HG03442 (cell line): Measurements from ENCODE around the gene MDM2.
"Not testable (repeated sequence)": the region's sequence is repeated elsewhere in the genome, so short reads cannot be mapped to it uniquely, and the experiment has no call there.

Experiments
- ATAC-seq: cut with Tn5 transposase; IDR thresholded peaks from one replicate; pipeline ENCODE4 v1.9.1; 2021; ENCODE audit warnings: mild to moderate bottlenecking, moderate library complexity; ENCODE audit not compliant: unreplicated experiment

Gene MDM2

DNA sequence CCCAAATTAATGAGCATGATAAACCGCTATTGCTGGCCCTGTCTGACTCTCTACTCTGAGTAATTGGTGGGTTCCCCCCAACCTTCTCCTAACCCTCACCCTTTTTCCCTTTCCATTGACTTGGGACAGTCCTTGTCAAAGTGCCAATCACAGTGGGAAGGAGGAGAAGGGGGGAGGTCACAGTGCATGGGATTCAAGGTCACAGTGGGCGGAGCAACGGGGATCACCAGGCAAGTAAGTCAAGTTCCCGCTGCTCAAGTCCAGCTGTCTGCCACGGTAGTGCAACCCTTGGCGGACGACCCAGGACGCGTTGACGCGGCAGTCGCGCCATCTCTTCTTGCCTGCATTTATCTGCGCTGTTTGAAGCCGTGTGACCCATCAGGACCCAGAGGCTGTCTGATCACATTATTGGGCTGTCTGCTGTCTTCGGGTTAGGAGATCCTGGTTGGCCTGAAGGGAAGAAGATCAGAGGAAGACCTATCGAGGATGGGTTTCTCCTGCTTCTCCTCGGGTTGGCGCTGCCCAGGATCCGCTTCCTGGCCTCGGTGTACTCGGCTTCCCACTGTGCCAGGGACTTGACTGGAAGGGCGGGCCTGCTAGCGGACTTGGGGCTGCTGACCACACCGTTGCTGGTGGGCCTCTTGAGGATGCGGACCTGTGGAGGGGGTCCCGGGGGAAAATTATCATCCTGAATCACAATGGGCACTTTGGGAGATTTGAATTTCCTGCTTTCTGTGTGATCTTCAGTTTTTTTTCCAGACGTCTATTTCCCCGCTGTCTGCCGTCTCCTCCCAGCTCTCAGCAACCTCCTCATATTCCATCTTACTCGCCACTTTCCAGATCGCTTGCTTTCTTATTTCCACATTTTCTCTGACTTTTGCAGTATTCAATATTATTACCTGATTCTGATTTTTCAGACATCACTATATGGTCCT lies 3.1 kb upstream of the MDM2 start:
- no peak for ATAC-seq

GRCh38 chr12:68805592-68806120 lies 2.3 kb upstream of the MDM2 start:
- ATAC-seq = no peak

- no peak for ATAC-seq
These were observed 1.3 kb upstream of the MDM2 start for GRCh38 chr12:68806488-68807237.

GRCh38 chr12:68807274-68807575 lies 752 bp upstream of the MDM2 start:
- ATAC-seq = not testable (repeated sequence)

GRCh38 chr12:68808388-68809189 lies 612 bp downstream of the MDM2 start:
- ATAC-seq = peak; percentile 53

DNA sequence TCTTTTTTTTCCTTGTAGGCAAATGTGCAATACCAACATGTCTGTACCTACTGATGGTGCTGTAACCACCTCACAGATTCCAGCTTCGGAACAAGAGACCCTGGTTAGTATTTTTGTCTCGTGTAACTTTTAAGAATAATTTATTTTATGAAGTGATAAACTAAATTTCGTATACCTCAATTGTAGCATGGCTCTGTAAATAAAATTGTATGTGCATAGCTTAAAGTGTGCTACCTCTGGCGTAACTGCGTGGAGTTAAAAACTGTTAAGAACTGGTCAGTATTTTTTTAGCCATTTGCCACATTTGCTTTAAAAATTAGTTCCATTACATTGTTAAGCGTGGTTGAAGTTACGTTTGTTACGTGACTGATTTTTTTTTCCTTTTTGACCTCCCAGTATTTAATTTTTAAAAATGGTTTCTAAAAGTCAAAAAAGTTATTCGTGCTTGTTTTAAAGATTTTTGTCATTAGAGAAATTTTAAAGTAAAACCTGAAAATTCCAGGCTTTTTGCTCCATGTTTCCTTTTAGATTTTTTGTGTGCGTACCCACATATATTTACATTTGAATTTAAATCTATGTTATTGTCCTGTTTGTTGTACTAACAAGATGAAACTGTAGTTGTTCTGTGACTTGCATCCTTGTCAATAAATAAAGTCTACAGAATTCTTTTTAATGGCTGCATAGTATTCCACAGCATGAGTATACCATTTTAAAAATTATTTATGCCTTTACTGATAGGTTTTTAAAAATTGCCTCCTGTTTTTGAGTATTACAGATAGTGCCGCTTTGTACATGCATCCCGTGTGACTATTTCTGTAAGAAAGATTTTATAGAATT lies 1.4 kb downstream of the MDM2 start:
- no peak for ATAC-seq

DNA sequence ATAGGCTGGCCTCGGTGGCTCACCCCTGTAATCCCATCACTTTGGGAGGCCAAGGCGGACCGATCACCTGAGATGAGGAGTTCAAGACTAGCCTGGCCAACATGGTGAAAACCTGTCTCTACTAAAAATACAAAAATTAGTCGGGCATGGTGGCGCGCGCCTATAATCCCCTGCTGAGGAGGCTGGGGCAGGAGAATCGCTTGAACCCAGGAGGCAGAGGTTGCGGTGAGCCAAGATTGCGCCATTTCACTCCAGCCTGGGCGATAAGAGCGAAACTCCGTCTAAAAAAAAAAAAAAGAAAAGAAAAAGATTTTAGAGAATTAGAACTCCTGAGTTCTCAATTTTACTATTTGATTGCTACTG lies 2.0 kb downstream of the MDM2 start:
- ATAC-seq = not testable (repeated sequence)

DNA sequence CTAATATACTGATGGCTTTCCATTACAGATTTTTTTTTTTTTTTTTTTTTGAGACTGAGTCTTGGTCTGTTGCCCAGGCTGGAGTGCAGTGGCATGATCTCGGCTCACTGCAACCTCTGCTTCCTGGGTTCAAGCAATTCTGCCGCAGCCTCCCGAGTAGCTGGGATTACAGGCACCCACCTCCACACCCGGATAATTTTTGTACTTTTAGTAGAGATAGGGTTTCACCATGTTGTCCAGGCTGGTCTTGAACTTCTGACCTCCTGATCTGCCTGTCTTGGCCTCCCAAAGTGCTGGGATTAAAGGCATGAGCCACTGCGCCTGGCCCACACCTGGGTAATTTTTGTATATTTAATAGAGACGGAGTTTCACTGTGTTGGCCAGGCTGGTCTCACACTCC lies 3.6 kb downstream of the MDM2 start:
- not testable (repeated sequence) for ATAC-seq

- no peak for ATAC-seq
These were observed 4.7 kb downstream of the MDM2 start for GRCh38 chr12:68812553-68813241.

DNA sequence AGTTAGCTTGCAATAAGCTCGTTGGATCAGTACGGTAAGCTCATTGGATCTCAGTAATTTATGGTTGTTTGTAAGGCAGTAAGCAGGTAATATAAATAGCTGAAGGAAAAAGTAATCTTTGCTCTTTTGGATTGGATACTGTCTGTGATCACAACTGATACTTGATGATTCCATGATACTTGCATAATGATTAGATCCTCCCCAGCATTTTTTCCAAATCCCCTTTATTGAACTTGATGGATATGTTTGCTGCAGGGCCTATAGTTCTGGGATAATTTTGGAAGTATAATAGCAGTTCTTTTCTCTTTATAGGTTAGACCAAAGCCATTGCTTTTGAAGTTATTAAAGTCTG lies 5.2 kb downstream of the MDM2 start:
- ATAC-seq = no peak

GRCh38 chr12:68814490-68815231 lies 6.7 kb downstream of the MDM2 start:
- ATAC-seq = no peak

- ATAC-seq = no peak
These were observed 7.4 kb downstream of the MDM2 start for GRCh38 chr12:68815232-68815927.

DNA sequence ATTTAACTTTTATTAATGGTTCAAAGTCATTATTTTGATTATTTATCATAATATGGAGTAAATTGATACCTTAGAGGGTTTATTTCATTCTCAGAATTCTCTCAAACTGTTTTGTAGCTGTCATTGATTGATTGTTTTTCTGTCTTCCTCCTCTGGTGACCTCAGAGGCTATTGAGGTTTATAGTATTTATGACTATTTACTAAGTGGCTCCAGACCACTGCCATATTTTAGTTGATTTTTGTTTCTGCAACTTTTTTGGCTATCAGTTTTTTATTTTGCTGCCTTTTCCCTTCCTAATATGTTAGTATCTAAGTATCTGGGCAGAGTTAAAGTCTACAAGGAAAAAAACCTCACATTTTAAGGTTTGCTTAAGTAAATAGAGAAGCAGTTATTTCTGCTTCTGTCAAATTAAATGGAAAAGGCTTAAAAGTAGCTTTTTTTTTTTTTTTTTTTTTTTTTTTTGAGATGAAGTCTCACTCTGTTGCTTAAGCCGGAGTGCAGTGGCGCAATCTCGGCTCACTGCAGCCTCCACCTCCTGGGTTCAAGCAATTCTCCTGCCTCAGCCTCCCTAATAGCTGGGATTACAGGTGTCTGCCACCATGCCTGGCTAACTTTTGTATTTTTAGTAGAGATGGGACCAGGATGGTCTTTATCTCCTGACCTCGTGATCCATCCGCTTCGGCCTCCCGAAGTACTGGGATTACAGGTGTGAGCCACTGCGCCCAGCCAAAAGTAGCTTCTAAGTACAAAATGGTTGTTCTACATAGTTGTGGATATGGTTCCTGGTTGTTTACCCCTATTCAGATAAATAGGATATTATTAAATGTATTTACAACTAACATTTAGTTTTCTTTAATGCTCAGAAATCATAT lies 8.2 kb downstream of the MDM2 start:
- no peak for ATAC-seq

GRCh38 chr12:68819481-68819880 lies 11.5 kb downstream of the MDM2 start:
- not testable (repeated sequence) for ATAC-seq

DNA sequence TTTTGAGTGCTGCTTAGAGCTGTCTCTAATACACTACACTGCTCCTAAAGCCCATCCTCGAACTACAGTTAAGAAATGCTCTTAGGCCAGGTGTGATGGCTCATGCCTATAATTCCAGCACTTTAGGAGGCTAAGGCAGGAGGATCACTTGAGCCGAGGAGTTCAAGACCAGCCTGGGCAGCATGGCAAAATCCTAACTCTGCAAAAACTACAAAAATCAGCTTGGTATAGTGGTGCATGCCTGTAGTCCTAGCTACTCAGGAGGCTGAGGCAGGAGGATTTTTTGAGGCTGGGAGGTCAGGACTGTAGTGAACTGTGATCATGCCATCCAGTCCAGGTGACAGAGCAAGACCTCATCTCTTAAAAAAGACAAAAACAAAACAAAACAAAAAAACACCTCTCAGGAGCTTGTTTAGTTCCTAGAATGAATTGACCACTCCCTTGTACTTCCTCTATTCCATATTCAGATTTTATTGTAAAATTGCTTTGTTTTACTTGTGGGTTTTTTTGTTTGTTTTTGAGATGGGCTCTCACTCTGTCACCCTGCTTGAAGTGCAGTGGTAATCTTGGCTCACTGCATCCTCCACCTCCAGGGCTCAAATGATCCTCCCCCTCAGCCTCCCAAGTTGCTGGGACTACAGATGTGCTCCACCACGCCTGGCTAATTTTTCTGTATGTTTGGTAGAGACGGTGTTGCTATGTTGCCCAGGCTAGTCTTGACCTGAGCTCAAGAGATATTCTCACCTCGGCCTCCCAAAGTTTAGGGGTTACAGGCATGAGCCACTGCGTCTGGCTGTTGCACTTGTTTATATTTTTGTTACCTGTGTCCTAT lies 13.6 kb downstream of the MDM2 start:
- no peak for ATAC-seq

GRCh38 chr12:68823696-68824095 lies 15.7 kb downstream of the MDM2 start:
- no peak for ATAC-seq

- no peak for ATAC-seq
These were observed 16.2 kb downstream of the MDM2 start for GRCh38 chr12:68824131-68824530.
